Measurements from ENCODE around the gene INCENP.

GRCh38 chr11:62077132-62077531 lies 46.7 kb upstream of the INCENP start:
- TF ChIP-seq POLR2A (IDR thresholded peaks at IDR 0.05), result no peak
- TF ChIP-seq, protein P1, sequence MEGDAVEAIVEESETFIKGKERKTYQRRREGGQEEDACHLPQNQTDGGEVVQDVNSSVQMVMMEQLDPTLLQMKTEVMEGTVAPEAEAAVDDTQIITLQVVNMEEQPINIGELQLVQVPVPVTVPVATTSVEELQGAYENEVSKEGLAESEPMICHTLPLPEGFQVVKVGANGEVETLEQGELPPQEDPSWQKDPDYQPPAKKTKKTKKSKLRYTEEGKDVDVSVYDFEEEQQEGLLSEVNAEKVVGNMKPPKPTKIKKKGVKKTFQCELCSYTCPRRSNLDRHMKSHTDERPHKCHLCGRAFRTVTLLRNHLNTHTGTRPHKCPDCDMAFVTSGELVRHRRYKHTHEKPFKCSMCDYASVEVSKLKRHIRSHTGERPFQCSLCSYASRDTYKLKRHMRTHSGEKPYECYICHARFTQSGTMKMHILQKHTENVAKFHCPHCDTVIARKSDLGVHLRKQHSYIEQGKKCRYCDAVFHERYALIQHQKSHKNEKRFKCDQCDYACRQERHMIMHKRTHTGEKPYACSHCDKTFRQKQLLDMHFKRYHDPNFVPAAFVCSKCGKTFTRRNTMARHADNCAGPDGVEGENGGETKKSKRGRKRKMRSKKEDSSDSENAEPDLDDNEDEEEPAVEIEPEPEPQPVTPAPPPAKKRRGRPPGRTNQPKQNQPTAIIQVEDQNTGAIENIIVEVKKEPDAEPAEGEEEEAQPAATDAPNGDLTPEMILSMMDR (IDR thresholded peaks at IDR 0.05), result no peak

Measured in lower leg skin (tissue), 3 donors.